Measurements from ENCODE around the gene RHBDL2. TPM values are rescaled to one million over a fixed set of nuclear protein-coding genes. Genes with fewer than 3 reads are reported as not detected.

Gene RHBDL2
- total and polyA plus RNA-seq, 10 of the 15 experiments (the other 5 are each of a cell fraction or from before 2014, with no cell fraction given): 0.05 TPM; not detected in 9

DNA sequence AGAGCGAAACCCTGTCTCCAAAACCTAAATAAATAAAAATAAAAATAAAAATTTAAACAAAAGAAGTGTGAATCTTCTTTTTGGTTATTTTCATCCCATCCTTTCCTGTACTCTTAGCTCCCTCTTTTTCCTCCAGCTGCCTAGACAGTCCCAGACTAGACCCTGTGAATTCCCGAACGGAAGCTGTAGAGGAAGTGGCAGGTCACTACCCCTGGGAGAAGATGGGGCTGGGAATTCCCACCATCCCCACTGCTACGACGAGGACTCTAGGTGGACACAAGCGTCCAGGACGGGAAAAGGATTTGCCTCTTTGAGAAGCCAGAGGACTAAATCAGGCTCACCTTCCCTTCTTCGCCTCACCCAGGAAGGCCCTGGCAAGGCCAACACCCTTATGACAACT is 12.6 kb downstream of the RHBDL2 start:
- Histone ChIP-seq H3K27me3 (replicated peaks in 1 of 2; ENCODE audit: control insufficient read depth in 2 of 2, insufficient read depth in 2 of 2, low read length in 1 of 2) (no peaks in the 10 kb centered on the region), H3K4me2 (ENCODE audit: control insufficient read depth, insufficient read depth) (no peak overlapping the region), H3K27ac (ENCODE audit: control insufficient read depth, insufficient read depth) (no peak overlapping the region), H3K79me2 (ENCODE audit: control insufficient read depth, insufficient read depth, low read length) (no peaks in the 10 kb centered on the region), H3K4me1 (ENCODE audit: control insufficient read depth, insufficient read depth, low read length) (no peaks in the 10 kb centered on the region), H3K9me3 (replicated peaks; ENCODE audit: control insufficient read depth, insufficient read depth, low read length) (no peaks in the 10 kb centered on the region), H3K9ac (ENCODE audit: control insufficient read depth, insufficient read depth, low read length) (no peak overlapping the region), H2AFZ (ENCODE audit: control insufficient read depth, low read depth, low read length) (no peak overlapping the region), H4K20me1 (ENCODE audit: control insufficient read depth, insufficient read depth) (no peaks in the 10 kb centered on the region), H3K4me3 (no peak overlapping the region), H3K36me3 (ENCODE audit: control insufficient read depth in 2 of 2, insufficient read depth in 2 of 2, low read length in 1 of 2) (no peaks in the 10 kb centered on the region)
- DNase-seq (ENCODE audit: low read depth, low spot score) (no peak), ATAC-seq (no peak), FAIRE-seq (no peak)
- no TSS peak for BruUV-seq (replicated peaks)
- ChIA-PET SMC1A (ENCODE audit: uncharacterized antibody, unreplicated experiment) (interaction anchor here (1.0 kb wide), 1 partner anchor 163 kb away, joined by 3 read pairs; no protein-coding TSS in a partner anchor), RAD21 (ENCODE audit: unreplicated experiment) (no interaction called here), CTCF (interaction anchor here (0.9 to 1.0 kb wide), 2 partner anchors 13 to 160 kb away, joined by 3 to 4 read pairs; no protein-coding TSS in a partner anchor), POLR2A (no interaction called here)
- intact Hi-C loops (cut with micrococcal nuclease; ENCODE audit: unreplicated experiment) (no loop called here), in situ Hi-C loops (cut with MboI) (no loop called here)
- no peak for TF ChIP-seq SPI1 (IDR thresholded peaks at IDR 0.05; ENCODE audit: borderline replicate concordance, insufficient read depth, low read depth, low read length)
- WGBS (ENCODE audit: insufficient coverage, insufficient replicate concordance, low lambda C conversion rate, missing lambda C conversion rate): 86% methylated on average over 8 of the region's 8 CpGs

GRCh38 chr1:38926091-38926490 is 15.5 kb downstream of the RHBDL2 start:
- CTCF ChIA-PET: no interaction called here
- ATAC-seq (no peak), DNase-seq (ENCODE audit: low read depth, low spot score) (no peak), FAIRE-seq (no peak)
- Histone ChIP-seq H3K4me1 (ENCODE audit: control insufficient read depth, insufficient read depth, low read length) (no peaks in the 10 kb centered on the region), H3K4me3 (no peak overlapping the region), H3K27me3 (replicated peaks in 1 of 2; ENCODE audit: control insufficient read depth in 2 of 2, insufficient read depth in 2 of 2, low read length in 1 of 2) (no peaks in the 10 kb centered on the region), H2AFZ (ENCODE audit: control insufficient read depth, low read depth, low read length) (no peak overlapping the region), H3K79me2 (ENCODE audit: control insufficient read depth, insufficient read depth, low read length) (no peaks in the 10 kb centered on the region), H3K9me3 (replicated peaks; ENCODE audit: control insufficient read depth, insufficient read depth, low read length) (no peaks in the 10 kb centered on the region), H4K20me1 (ENCODE audit: control insufficient read depth, insufficient read depth) (no peaks in the 10 kb centered on the region), H3K27ac (ENCODE audit: control insufficient read depth, insufficient read depth) (no peak overlapping the region), H3K9ac (ENCODE audit: control insufficient read depth, insufficient read depth, low read length) (no peak overlapping the region), H3K36me3 (ENCODE audit: control insufficient read depth in 2 of 2, insufficient read depth in 2 of 2, low read length in 1 of 2) (no peaks in the 10 kb centered on the region), H3K4me2 (ENCODE audit: control insufficient read depth, insufficient read depth) (no peak overlapping the region)
- WGBS (ENCODE audit: insufficient coverage, insufficient replicate concordance, low lambda C conversion rate, missing lambda C conversion rate): 39% methylated on average over 3 of the region's 3 CpGs
- RAD21 ChIA-PET (ENCODE audit: unreplicated experiment): no interaction called here
- SMC1A ChIA-PET (ENCODE audit: uncharacterized antibody, unreplicated experiment): no interaction called here
- in situ Hi-C loops (cut with MboI) (no loop called here), intact Hi-C loops (cut with micrococcal nuclease; ENCODE audit: unreplicated experiment) (no loop called here)
- BruUV-seq (replicated peaks): no TSS peak
- POLR2A ChIA-PET: no interaction called here
- TF ChIP-seq HDAC2 (IDR thresholded peaks at IDR 0.05) (no peak), BCLAF1 (IDR thresholded peaks at IDR 0.05) (no peak), SUPT20H (IDR thresholded peaks at IDR 0.05; ENCODE audit: borderline replicate concordance, control insufficient read depth, low read depth, low read length) (no peak), NFYB (IDR thresholded peaks at IDR 0.05; ENCODE audit: insufficient read depth, low read depth, low read length) (no peak), ATF7 (IDR thresholded peaks at IDR 0.05; ENCODE audit: low read depth) (no peak), USF2 (IDR thresholded peaks at IDR 0.05; ENCODE audit: borderline replicate concordance, low read depth, low read length) (no peak), ZNF384 (IDR thresholded peaks at IDR 0.05; ENCODE audit: borderline replicate concordance, low read depth, low read length) (no peak), FOXK2 (IDR thresholded peaks at IDR 0.05) (no peak), POLR2AphosphoS2 (IDR thresholded peaks at IDR 0.05; ENCODE audit: low read depth, low read length) (no peak), MTA2 (IDR thresholded peaks at IDR 0.05; ENCODE audit: low read depth) (no peak), ASH2L (IDR thresholded peaks at IDR 0.05; ENCODE audit: borderline replicate concordance, low read depth) (no peak)
